Endothelial cell (in vitro differentiated cells): ENCODE measurements around the gene PHLDB2. TPM values are rescaled to one million over a fixed set of nuclear protein-coding genes. Genes with fewer than 3 reads are reported as not detected.

Source experiments
- DNase-seq: peaks from one replicate; pipeline ENCODE4 v3.0.0; 2021; ENCODE audit warnings: low spot score
- H3K27ac Mint-ChIP-seq: one replicate; pipeline ENCODE4 v1.8.0; 2021; ENCODE audit warnings: mixed read lengths, inconsistent platforms; ENCODE audit not compliant: unreplicated experiment
- H3K27me3 Mint-ChIP-seq: one replicate; pipeline ENCODE4 v1.8.0; 2021; ENCODE audit warnings: mild to moderate bottlenecking, moderate library complexity, mixed read lengths, inconsistent platforms; ENCODE audit not compliant: unreplicated experiment
- H3K36me3 Mint-ChIP-seq: one replicate; pipeline ENCODE4 v1.8.0; 2021; ENCODE audit warnings: mild to moderate bottlenecking, low read depth, mixed read lengths, inconsistent platforms; ENCODE audit not compliant: unreplicated experiment
- H3K4me1 Mint-ChIP-seq: one replicate; pipeline ENCODE4 v1.8.0; 2021; ENCODE audit warnings: mild to moderate bottlenecking, mixed read lengths, inconsistent platforms; ENCODE audit not compliant: unreplicated experiment
- H3K4me3 Mint-ChIP-seq: one replicate; pipeline ENCODE4 v1.8.0; 2021; ENCODE audit warnings: mild to moderate bottlenecking, mixed read lengths, inconsistent platforms; ENCODE audit not compliant: unreplicated experiment
- H3K9me3 Mint-ChIP-seq: one replicate; pipeline ENCODE4 v1.8.0; 2021; ENCODE audit warnings: mixed read lengths, inconsistent platforms; ENCODE audit not compliant: unreplicated experiment
- total RNA-seq: library from RNA; stranded (reverse); fragmentation: NEBNext Ultra II Directional; extraction: Animal tissue kit (Norgen Biotek cat#: 25700); gene quantifications from one replicate; pipeline ENCODE4 v1.2.1, GENCODE V29; 2021; ENCODE audit not compliant: unreplicated experiment
- TF ChIP-seq, protein P1 (sequence below): fragments of 200-600 bp; sonication (generic); IDR thresholded peaks from one replicate; pipeline ENCODE4 v1.5.0; 2021; ENCODE audit warnings: antibody characterized with exemption; ENCODE audit not compliant: unreplicated experiment

PHLDB2 gene
- total RNA-seq, 1 donor from 2014 or later, result 47.8 TPM

DNA sequence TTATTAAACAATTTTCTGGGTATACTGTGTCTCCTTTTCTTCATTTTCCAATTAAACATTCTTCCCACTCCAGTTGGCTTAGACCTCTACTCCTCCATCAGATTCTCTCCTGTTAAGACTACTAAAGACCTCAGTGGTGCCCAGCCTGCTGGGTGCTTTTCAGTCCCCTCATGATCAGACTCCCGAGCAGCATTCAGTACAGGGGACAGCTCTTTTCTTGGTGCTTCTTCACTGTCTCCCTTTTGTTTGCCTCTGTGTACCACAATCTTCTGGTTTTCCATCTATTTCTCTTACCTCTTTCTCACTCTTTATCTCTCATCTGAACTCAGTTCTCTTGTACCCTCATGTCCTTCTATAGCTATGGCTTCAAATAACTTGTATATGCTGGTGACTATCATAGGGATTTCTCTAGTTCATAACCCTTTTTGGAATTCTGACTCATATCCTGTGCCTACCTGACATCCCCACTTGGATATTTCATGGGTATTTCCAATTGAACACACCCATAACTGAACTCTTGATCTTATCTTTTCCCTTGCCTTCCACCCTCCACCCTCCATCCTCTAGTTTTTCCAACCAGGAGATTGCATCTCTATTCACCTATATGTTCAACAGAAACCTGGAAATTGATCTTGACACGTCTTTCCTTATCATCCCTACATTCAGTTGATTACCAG is 64.2 kb downstream of the PHLDB2 start:
- Mint-ChIP-seq H3K27me3 (peaks cover 3% of the 10 kb centered on the region), H3K36me3 (peaks cover 32% of the 10 kb centered on the region), H3K9me3 (no peaks in the 10 kb centered on the region), H3K4me1 (peaks cover 33% of the 10 kb centered on the region), H3K4me3 (no peak overlapping the region), H3K27ac (peak overlapping the region; percentile 37)
- TF ChIP-seq, protein P1, sequence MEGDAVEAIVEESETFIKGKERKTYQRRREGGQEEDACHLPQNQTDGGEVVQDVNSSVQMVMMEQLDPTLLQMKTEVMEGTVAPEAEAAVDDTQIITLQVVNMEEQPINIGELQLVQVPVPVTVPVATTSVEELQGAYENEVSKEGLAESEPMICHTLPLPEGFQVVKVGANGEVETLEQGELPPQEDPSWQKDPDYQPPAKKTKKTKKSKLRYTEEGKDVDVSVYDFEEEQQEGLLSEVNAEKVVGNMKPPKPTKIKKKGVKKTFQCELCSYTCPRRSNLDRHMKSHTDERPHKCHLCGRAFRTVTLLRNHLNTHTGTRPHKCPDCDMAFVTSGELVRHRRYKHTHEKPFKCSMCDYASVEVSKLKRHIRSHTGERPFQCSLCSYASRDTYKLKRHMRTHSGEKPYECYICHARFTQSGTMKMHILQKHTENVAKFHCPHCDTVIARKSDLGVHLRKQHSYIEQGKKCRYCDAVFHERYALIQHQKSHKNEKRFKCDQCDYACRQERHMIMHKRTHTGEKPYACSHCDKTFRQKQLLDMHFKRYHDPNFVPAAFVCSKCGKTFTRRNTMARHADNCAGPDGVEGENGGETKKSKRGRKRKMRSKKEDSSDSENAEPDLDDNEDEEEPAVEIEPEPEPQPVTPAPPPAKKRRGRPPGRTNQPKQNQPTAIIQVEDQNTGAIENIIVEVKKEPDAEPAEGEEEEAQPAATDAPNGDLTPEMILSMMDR, result no peak
- no peak for DNase-seq

DNA sequence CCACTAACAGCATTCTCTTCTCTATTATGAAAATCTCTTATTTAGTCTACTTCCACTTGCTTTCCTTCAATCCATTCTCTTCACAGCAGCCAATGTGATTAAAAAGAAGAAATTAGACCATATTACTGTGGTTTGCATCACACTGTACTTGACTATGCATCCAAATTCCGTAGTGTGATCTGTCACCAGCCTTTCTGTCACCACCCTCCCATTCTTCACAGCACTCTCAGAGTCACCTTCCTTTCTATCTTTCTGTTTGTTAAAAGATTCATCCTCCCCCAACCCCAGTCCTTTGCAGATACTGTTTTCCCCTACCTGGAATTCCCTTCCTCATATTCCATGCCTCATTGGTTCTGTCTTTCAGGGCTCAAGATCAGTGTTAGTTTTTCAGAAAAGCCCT is 64.7 kb downstream of the PHLDB2 start:
- no peak for DNase-seq
- Mint-ChIP-seq H3K9me3 (no peaks in the 10 kb centered on the region), H3K36me3 (peaks cover 31% of the 10 kb centered on the region), H3K27me3 (peaks cover 3% of the 10 kb centered on the region), H3K4me3 (no peak overlapping the region), H3K4me1 (peaks cover 33% of the 10 kb centered on the region), H3K27ac (peak overlapping the region; percentile 37)
- TF ChIP-seq, protein P1, result no peak

DNA sequence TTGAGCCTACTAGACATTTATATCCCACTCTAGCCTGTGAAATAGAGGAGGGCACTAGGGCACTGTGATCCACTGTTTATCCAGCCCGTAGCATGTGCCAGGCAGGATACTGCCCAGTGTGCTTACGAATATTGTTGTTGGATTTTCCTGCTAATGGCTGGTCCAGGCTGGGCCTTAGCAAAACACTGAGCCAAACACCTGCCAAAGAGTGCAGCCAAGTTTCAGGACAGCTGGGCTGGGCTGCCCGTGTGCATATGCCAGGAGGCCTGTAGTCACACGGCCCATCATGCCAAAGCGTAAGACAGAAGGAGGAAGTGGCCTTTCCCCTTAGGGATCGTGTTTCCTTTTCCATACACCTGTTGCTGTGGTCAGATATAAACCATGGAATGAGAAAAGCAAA is 65.2 kb downstream of the PHLDB2 start:
- H3K4me1 Mint-ChIP-seq, result peaks cover 33% of the 10 kb centered on the region
- peak overlapping the region; percentile 70 for H3K27ac Mint-ChIP-seq
- no peaks in the 10 kb centered on the region for H3K9me3 Mint-ChIP-seq
- TF ChIP-seq, protein P1, result no peak
- peaks cover 26% of the 10 kb centered on the region for H3K36me3 Mint-ChIP-seq
- peaks cover 3% of the 10 kb centered on the region for H3K27me3 Mint-ChIP-seq
- peak; percentile 13 for DNase-seq
- H3K4me3 Mint-ChIP-seq, result no peak overlapping the region

DNA sequence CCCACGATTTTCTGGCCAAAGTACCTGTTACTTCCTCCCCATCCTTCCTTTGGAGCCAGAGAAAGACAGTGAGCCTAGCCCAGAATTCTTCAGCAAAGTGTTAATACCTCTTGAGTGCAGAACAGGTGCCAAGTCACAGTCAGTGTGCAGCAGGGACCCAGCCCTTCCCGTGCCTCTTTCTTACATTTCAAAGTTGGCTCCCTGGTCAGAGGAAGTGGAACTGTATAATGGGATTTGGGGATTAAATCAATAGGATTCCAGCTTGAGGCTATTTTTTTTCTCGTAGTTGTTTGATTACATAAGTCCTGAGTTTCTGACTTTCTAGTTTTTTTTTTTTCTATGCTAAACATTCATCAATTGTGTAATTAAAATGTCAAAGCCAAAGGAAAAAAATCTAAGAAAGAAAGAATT is 67.2 kb downstream of the PHLDB2 start:
- Mint-ChIP-seq H3K4me1 (peaks cover 33% of the 10 kb centered on the region), H3K9me3 (no peaks in the 10 kb centered on the region), H3K4me3 (no peak overlapping the region), H3K27ac (no peak overlapping the region), H3K27me3 (peaks cover 3% of the 10 kb centered on the region), H3K36me3 (peaks cover 20% of the 10 kb centered on the region)
- DNase-seq, result no peak
- TF ChIP-seq, protein P1, result no peak

DNA sequence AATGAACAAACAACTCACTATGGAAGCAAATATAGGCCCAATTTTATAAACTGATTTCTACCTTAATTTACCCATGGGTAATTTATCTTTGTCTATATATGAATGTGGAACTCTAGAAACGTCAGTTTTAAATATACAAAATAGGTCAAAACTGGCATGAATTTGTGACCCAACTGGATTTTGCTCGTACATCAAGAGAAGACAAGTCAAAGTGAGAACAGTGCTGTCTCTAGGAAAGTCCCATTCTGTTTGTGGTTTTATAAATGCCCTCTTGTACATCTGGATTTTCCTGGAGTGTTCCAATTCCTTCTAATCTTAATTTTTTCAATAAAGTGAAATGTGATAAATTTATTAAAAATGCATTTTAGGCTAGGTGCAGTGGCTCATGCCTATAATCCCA is 69.5 kb downstream of the PHLDB2 start:
- Mint-ChIP-seq H3K36me3 (peaks cover 8% of the 10 kb centered on the region), H3K9me3 (no peaks in the 10 kb centered on the region), H3K27ac (no peak overlapping the region), H3K4me1 (peaks cover 34% of the 10 kb centered on the region), H3K27me3 (peaks cover 3% of the 10 kb centered on the region), H3K4me3 (no peak overlapping the region)
- DNase-seq, result no peak
- TF ChIP-seq, protein P1, result no peak
